Fibroblast of skin of abdomen (primary cell): ENCODE measurements around the gene RAPGEF6. TPM values are rescaled to one million over a fixed set of nuclear protein-coding genes. Genes with fewer than 3 reads are reported as not detected.
"Not testable (repeated sequence)": the region's sequence is repeated elsewhere in the genome, so short reads cannot be mapped to it uniquely, and the experiment has no call there.

Experiments
- DNase-seq: peaks from one replicate; pipeline ENCODE4 v3.0.0-alpha.2; 2013
- polyA plus RNA-seq, 2 experiments: library from polyadenylated mRNA; unstranded; fragments of 120-200 nt; gene quantifications; one replicate each; pipeline ENCODE4 v1.2.1, GENCODE V29; 2013; ENCODE audit not compliant: insufficient read length in 2 of 2

The RAPGEF6 gene, protein sequence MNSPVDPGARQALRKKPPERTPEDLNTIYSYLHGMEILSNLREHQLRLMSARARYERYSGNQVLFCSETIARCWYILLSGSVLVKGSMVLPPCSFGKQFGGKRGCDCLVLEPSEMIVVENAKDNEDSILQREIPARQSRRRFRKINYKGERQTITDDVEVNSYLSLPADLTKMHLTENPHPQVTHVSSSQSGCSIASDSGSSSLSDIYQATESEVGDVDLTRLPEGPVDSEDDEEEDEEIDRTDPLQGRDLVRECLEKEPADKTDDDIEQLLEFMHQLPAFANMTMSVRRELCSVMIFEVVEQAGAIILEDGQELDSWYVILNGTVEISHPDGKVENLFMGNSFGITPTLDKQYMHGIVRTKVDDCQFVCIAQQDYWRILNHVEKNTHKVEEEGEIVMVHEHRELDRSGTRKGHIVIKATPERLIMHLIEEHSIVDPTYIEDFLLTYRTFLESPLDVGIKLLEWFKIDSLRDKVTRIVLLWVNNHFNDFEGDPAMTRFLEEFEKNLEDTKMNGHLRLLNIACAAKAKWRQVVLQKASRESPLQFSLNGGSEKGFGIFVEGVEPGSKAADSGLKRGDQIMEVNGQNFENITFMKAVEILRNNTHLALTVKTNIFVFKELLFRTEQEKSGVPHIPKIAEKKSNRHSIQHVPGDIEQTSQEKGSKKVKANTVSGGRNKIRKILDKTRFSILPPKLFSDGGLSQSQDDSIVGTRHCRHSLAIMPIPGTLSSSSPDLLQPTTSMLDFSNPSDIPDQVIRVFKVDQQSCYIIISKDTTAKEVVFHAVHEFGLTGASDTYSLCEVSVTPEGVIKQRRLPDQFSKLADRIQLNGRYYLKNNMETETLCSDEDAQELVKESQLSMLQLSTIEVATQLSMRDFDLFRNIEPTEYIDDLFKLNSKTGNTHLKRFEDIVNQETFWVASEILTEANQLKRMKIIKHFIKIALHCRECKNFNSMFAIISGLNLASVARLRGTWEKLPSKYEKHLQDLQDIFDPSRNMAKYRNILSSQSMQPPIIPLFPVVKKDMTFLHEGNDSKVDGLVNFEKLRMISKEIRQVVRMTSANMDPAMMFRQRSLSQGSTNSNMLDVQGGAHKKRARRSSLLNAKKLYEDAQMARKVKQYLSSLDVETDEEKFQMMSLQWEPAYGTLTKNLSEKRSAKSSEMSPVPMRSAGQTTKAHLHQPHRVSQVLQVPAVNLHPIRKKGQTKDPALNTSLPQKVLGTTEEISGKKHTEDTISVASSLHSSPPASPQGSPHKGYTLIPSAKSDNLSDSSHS (N-terminal part only)
- polyA plus RNA-seq (2013, experiment 1 of 2; ENCODE audit: insufficient read length) = 6.3 TPM
- 6.4 TPM for polyA plus RNA-seq (2013, experiment 2 of 2; ENCODE audit: insufficient read length)

DNA sequence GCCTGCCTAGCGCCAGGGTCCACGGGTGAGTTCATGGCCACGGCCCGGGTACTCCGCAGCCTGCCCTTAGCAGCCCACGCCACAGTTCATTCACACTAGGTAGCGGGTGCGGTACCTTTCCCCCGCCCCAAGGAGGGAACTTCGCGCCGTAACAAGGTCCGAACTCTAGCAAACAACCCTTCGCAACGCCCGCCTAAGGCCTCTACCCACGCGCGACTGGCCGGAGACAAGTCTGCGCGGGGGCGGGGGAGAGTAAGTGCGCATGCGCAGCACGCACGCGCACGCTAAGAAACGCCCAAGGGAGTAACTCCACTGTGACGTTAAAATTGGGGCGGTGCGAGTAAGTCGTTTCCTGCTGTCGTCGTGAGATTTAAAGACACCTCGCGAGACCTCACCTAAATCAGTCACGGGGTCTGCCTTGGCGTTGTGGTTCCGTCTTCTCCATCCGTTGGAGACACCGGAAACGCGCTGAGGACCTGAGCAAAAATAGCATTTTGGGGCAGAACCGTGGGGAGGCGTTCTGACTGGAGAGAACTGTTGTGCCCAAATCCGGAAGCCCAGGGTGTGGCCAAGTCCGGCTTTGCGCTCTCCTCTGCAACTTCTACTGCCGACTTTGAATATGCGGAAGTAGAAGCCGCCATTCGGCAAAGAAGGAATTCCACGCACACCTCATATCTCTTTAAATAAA lies at the start of gene RAPGEF6:
Gene RAPGEF6, minus strand, starts transcription at position 234 of the 688 bp plus-strand sequence. Its CDS starts 199 bp downstream, at position 35.
- peak; percentile 100 for DNase-seq

DNA sequence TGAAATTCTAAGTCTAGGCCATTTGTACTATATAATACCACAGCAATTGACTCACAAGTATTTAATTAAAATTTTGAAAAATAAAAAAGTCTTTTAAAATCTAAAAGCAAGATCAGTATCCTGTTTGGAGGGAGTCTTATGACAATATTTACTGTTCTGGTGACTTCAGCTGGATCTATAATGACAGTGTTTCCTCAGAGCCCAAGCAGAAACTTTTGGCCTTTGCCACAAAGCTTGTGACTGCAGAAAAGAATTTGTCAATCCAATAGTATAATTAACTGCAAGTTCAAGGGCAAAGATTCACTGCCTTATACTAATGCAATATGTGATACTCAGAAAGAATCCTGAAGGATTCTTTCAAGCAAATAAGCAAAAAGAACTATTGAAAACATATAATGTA lies 49.6 kb upstream of the RAPGEF6 start:
- DNase-seq = no peak

DNA sequence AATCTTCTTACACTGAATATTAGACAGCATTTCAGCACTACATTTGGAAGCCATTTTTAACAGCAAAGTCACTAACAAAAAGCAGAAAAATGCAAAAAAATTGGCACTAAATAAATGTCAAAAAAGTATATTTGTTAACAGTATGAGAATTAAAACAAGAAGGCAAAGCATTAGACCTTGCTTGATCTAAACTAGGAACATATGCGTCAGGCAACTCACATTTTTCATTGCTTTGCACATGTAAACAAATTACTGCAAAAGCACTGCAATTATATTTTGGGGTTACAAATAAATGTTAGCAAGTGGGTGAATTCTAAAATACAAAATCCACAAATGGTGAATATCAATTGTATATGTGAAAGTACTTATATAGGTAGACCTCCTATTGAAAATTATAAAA lies 49.0 kb upstream of the RAPGEF6 start:
- no peak for DNase-seq

DNA sequence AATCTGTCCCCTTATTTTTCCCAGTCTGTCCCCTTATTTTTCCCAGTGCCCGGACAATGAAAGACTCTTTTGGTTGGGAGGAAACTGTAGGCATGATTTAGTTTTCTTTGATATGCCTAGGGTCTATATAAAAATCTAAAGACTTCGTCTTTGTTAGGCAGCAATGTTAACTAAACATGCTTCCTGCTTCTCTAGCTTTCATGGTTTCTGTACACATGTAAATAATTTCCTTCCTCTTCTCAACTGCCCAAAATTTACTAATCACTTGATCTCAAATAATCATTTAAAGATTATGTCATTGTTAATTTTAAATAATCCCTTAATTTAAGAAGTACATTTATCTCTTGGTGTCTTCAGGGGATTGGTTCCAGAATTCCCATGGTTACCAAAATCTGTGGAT lies 47.8 kb upstream of the RAPGEF6 start:
- DNase-seq = no peak

DNA sequence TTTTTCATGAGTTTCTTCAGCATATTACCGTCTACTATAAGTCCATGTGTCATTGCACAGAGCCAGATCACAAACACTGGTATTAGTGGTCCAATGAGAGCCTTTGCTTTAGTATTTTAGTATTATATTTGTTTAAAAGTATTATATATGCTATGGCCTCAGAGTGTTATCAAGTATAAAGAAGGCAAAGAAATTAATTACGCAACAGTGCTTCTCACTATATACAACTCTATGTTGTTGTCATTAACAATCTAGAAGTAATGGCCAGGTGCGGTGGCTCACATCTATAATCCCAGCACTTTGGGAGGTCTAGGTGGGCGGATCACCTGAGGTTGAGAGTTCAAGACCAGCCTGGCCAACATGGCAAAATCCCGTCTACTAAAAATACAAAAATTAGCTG lies 47.1 kb upstream of the RAPGEF6 start:
- no peak for DNase-seq

DNA sequence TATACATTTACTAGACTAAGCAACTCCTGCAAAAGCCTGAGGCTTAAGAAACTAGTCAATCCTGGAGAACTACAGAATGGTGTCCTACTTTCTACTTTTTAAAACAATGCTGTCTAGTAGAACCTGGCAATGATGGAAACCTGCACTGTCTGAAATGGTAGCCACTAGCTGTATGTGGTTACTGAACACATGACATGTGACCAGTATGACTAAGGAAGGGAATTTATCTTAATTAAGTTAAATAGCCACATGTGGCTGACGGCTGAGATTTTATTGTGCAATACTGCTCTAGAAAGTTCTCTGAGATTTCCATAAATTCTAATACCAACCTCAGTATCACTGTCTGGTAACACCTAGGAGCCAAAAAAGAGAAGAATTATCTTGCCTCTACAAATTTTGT lies 44.9 kb upstream of the RAPGEF6 start:
- peak; percentile 85 for DNase-seq

DNA sequence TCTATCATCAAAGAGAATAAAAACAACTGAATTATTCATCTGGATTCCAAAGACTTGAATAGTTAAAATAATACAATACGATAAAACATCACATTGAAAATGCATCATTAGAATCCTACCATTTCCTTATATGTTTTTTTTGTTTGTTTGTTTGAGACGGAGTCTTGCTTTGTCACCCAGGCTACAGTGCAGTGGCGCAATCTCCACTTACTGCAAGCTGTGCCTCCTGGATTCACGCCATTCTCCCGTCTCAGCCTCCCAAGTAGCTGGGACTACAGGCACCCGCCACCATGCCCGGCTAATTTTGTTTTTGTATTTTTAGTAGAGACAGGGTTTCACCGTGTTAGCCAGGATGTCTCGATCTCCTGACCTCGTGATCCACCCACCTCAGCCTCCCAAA lies 43.2 kb upstream of the RAPGEF6 start:
- not testable (repeated sequence) for DNase-seq

DNA sequence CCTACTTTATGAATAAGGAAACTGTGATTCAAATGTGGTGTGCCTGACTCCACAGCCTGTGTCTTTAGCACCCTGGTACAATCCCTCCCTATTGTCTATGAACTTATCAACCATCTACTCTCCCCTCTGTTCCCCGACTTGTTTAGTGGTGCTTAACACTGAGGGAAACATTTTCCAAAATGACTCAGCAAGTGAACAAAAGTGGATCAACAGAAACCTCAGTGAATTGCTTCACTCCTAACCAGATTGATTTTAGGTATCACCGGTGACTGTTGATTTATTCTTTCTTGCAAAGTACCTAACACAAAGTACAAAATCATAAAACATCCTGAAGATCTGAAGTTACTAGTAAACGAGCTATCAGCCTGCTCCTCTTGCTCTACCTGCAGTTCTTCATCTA lies 42.1 kb upstream of the RAPGEF6 start:
- DNase-seq = no peak

DNA sequence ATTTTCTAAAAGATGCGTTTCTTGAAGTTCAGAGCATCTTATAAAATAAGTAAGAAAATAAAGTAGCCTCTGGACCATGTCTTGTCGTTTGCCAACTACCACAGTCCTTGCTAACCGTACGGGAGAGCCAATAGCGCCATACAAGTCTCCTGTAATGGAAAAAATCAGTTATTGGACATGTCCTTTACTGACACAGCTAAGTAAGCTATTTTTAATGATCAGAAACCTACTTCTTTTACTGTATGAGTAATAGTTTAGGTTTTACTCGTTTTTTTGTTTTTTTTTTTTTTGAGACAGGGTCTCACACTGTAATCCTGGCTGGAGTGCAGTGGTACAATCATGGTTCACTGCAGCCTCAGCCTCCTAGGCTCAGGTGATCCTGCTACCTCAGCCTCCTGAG lies 37.7 kb upstream of the RAPGEF6 start:
- no peak for DNase-seq

DNA sequence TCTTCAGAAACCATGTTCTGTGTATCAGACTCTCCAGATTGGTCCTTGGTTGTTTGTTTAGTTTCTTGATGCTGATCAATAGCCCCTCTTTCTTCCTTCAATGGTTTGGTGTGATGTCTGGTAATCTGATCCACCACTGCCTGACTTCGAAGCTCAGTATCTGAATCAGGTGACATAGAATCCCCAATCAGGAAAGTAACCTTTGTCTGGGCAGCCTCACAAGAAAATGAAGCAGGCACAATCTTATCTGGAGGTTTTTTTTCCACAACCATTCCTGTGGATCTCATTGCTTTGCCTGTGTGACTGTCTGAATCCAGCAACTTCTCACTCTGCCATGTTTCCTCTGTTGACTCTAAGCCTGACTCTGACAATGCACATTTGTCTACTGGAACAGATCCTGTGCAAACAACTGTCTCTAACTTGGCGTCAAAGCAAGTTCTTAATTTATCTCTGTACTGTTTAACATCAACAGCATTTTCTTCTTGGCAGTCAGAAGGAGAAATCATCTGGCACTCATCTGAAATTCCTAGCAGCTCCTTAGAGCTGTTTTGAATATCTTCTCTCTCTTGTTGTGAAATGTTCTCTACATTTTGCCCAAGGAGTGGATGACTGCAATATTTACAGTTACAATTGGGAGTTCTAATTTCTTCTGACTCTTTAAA lies 37.1 kb upstream of the RAPGEF6 start:
- peak; percentile 89 for DNase-seq

DNA sequence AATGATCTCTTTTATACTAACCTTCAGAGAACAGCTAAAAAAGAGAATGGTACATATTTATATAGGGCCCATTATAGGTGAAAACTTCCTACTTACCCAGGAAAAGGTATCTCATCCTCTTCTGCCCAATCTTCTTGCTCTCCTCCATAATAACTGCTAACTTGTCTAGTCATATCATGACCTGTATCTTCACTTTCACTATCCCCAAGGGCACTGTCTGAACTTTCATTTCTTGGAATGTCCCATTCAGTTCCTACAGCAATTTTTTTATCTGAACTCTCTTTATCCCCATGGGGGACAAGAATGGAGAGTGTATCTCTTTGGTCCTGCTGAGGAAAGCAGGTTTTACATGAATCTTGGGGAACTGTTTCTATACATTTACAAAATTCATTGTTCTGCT lies 36.4 kb upstream of the RAPGEF6 start:
- DNase-seq = no peak

DNA sequence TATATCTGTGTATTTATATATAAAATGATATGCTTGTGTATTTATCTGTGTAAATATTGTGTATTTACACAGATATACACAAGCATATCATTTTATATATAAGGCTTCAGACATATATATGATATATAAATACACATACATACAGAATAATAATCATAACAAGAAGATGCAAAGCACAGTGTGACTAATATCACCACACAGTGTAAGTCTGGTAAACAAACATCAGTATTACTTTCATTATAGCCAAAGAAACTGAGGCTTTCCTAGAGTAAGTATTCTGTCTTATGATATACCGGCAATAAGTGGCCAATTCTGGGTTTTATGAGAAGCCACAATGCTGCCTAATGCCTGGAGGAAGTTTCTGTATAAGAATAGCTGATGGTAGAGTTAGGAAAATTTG lies 29.9 kb upstream of the RAPGEF6 start:
- DNase-seq = no peak

DNA sequence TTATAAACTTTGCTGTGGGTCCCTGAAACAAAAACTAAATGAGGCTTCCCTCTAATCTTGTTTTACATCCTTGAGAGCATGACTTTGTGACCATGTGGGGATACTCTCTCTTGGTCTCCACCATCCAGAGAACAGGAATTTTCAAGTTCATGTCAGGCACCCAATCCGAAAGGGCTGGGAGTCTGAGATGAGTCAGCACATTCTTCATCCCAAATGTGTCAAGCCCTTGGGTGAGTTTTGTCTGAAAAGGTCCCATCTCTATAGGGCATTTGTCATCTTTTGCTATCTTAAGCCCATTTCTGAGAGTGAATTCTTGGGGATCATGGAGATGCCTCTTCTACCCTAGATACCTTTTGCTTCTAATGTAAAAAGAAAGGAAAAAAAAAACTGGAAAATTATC lies 26.9 kb upstream of the RAPGEF6 start:
- peak; percentile 28 for DNase-seq

DNA sequence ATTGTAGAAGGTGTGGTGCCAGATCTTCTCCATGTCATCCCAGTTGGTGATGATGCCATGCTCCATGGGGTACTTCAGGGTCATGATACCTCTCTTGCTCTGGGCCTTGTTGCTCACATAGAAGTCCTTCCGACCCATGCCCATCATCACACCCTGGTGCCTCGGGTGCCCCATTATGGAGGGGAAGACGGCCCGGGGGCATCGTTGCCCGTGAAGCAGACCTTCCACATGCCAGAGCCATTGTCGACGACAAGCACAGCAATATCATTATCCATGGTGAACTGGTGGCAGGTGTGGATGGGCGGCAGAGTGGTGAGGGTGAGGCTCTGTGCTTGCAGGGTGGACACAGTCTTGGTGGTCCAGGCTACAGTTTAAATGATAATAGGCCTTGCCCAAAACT lies 24.8 kb upstream of the RAPGEF6 start:
- no peak for DNase-seq

DNA sequence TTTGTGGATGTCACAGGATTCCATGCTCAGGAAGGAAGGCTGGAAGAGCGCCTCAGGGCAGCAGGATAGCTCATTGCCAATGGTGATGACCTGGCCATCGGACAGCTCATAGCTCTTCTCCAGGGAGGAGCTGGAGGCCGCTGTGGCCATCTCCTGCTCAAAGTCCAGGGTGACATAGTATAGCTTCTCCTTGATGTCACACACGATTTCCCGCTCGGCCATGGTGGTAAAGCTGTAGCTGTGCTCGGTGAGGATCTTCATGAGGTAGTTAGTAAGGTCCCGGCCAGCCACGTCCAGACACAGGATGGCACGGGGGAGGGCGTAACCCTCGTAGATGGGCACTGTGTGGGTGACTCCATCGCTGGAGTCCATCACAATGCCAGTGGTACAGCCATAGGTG lies 24.3 kb upstream of the RAPGEF6 start:
- no peak for DNase-seq

DNA sequence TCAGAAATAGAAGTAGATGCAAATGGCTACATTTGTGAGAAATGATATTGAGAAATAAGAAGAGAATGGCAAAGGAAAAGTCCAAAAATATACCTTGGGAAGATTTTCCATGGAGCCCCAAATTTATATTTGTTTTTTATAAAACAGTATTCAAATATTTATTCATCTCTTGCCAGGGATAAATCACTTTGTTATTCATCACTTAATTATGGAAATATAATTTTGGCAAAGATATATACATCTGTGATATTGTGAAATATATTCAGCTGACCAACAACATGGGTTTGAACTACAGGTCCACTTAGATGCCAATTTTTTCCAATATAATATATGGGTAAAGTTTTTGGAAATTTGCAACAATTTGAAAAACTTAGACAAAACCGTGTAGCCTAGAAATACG lies 19.7 kb upstream of the RAPGEF6 start:
- DNase-seq = no peak

DNA sequence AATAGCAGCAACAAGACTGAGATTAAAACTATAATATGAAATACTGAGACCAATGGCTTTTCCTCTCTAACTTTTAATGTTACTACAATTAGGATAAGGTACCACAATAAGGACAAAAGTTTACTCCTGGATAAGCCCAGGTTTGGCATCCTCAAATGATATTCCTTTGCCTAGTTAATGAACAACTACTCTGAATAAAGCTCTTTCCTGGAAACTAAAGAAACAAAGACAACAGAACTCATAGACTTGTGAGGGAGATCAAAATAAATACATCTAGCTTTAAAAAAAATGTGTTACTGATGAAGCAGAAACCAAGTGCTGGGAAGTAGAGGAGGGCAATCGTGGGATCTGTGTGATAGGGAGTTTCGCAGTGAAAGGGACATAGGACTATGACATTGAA lies 19.3 kb upstream of the RAPGEF6 start:
- DNase-seq = no peak

DNA sequence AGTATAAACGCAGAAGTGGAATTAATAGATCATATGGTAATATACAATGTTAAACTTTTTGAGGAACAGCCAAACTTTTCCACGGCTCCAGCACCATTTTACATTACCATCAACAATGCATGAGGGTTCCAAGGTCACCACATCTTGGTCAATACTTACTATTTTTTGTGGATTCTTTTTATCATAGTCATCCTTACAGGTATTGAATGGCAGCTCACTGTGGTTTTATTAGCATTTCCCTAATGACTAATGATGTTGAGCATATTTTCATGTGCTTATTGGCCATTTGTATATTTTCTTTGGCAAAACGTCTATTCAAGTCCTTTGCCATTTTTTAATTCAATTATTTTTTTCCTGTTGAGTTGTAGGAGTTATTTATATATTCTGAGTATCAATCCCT lies 14.1 kb upstream of the RAPGEF6 start:
- DNase-seq = peak; percentile 58

DNA sequence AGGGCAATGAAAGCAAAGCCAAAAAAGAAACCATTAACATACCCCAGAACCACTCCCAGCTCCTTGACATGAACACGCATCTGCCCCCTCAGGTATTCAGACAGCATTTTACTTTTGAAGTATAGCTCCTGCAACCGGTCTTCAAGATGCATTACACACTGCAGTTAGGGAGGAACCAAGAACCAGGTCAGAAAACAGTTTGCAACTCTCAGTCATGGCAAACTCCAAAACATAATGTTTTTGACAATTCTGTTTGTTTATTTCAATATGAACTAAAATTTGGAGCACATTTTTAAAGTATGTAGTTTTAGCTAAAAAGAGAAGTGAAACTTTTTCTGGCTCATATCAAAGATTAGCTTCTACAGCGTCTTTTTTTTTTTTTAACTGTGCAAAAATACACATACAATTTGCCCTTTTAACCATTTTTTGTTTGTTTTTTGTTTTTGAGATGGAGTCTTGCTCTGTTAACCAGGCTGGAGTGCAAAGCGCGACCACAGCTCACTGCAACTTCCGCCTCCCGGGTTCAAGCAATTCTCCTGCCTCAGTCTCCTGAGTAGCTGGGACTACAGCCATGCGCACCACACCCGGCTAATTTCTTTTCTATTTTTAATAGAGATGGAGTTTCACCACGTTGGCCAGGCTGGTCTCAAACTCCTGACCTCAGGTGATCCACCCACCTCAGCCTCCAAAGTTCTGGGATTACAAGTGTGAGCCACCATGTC lies 12.2 kb upstream of the RAPGEF6 start:
- DNase-seq = no peak

DNA sequence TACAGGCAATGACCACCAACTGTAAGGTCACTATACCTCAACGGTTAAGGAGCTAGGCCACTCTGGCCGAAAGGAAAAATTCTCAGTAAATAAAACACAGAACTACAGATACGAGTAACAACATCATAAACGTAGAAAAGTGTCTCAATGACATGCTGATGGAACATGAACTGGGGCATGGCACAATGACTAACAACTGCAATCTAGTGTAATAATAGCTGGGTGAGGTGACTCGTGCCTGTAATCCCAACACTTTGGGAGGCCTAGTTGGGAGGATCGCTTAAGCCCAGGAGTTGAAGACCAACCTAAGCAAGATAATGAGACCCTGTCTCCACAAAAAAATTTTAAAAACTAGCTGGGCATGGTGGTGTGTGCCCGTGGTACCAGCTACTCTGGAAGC lies 9.8 kb upstream of the RAPGEF6 start:
- peak; percentile 22 for DNase-seq

DNA sequence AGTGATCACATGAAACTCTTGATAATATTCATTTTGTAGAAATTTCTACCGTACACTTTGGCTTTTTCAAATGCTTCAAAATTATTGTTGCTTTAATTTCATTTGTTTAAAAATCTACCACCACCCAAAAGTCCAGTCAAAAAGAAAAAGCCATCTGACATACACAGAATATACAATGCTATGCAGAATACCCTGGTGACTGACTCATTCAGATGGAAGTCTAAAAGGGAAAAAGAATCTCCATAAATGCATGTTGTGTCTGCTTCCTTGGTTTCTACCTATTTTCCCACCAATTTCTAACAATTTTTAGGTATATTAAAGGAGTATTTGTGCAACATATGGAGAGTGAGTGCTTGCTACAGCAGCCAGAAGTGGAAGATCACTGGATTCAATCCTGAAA lies 9.3 kb upstream of the RAPGEF6 start:
- DNase-seq = peak; percentile 20
